IPS-15b (cell line): Measurements from ENCODE around the gene CADM2.

ENCODE experiments used
- H3K27me3 ChIP-seq: one replicate; pipeline ENCODE4 v1.6.1; 2013; ENCODE audit warnings: low read length; ENCODE audit not compliant: control insufficient read depth, insufficient read depth
- H3K36me3 ChIP-seq: one replicate; pipeline ENCODE4 v1.6.1; 2013; ENCODE audit warnings: low read length; ENCODE audit not compliant: control insufficient read depth, insufficient read depth
- H3K4me1 ChIP-seq: one replicate; pipeline ENCODE4 v1.6.1; 2013; ENCODE audit warnings: mild to moderate bottlenecking, low read length; ENCODE audit not compliant: control insufficient read depth, insufficient read depth
- H3K4me3 ChIP-seq: one replicate; pipeline ENCODE4 v1.5.1; 2013; ENCODE audit warnings: low read depth, low read length
- H3K9ac ChIP-seq: one replicate; pipeline ENCODE4 v1.6.1; 2013; ENCODE audit warnings: low read depth, mild to moderate bottlenecking, low read length
- H3K9me3 ChIP-seq: one replicate; pipeline ENCODE4 v1.6.1; 2013; ENCODE audit warnings: mild to moderate bottlenecking, low read length; ENCODE audit not compliant: control insufficient read depth, insufficient read depth

The CADM2 gene

GRCh38 chr3:85853805-85854204 lies 895.0 kb downstream of the CADM2 start:
- Histone ChIP-seq H3K36me3 (no peaks in the 10 kb centered on the region), H3K4me1 (no peaks in the 10 kb centered on the region), H3K9me3 (no peaks in the 10 kb centered on the region), H3K9ac (no peak overlapping the region), H3K4me3 (no peak overlapping the region), H3K27me3 (no peaks in the 10 kb centered on the region)

- Histone ChIP-seq H3K27me3 (no peaks in the 10 kb centered on the region), H3K4me3 (no peak overlapping the region), H3K9me3 (no peaks in the 10 kb centered on the region), H3K36me3 (no peaks in the 10 kb centered on the region), H3K9ac (no peak overlapping the region), H3K4me1 (no peaks in the 10 kb centered on the region)
Observed at GRCh38 chr3:85862893-85863455, 904.2 kb downstream of the CADM2 start.

- no peaks in the 10 kb centered on the region for H3K4me1 ChIP-seq
- H3K27me3 ChIP-seq: no peaks in the 10 kb centered on the region
- H3K9ac ChIP-seq: no peak overlapping the region
- no peaks in the 10 kb centered on the region for H3K36me3 ChIP-seq
- no peak overlapping the region for H3K4me3 ChIP-seq
- H3K9me3 ChIP-seq: no peaks in the 10 kb centered on the region
Observed at GRCh38 chr3:85864896-85865295, 906.1 kb downstream of the CADM2 start.

GRCh38 chr3:85867072-85867471 lies 908.3 kb downstream of the CADM2 start:
- Histone ChIP-seq H3K36me3 (no peaks in the 10 kb centered on the region), H3K27me3 (no peaks in the 10 kb centered on the region), H3K4me1 (no peaks in the 10 kb centered on the region), H3K9ac (no peak overlapping the region), H3K4me3 (no peak overlapping the region), H3K9me3 (no peaks in the 10 kb centered on the region)

GRCh38 chr3:85875589-85875988 lies 916.8 kb downstream of the CADM2 start:
- H3K4me3 ChIP-seq: no peak overlapping the region
- H3K9me3 ChIP-seq: no peaks in the 10 kb centered on the region
- H3K9ac ChIP-seq: no peak overlapping the region
- H3K4me1 ChIP-seq: no peaks in the 10 kb centered on the region
- H3K27me3 ChIP-seq: no peaks in the 10 kb centered on the region
- no peaks in the 10 kb centered on the region for H3K36me3 ChIP-seq

- Histone ChIP-seq H3K36me3 (no peaks in the 10 kb centered on the region), H3K27me3 (no peaks in the 10 kb centered on the region), H3K9ac (no peak overlapping the region), H3K9me3 (no peaks in the 10 kb centered on the region), H3K4me1 (no peaks in the 10 kb centered on the region), H3K4me3 (no peak overlapping the region)
Observed at GRCh38 chr3:85877631-85878030, 918.8 kb downstream of the CADM2 start.

GRCh38 chr3:85881833-85882393 lies 923.1 kb downstream of the CADM2 start:
- Histone ChIP-seq H3K36me3 (no peaks in the 10 kb centered on the region), H3K27me3 (no peaks in the 10 kb centered on the region), H3K4me3 (no peak overlapping the region), H3K4me1 (no peaks in the 10 kb centered on the region), H3K9me3 (no peaks in the 10 kb centered on the region), H3K9ac (no peak overlapping the region)

- Histone ChIP-seq H3K4me1 (peaks cover 10% of the 10 kb centered on the region), H3K36me3 (no peaks in the 10 kb centered on the region), H3K27me3 (no peaks in the 10 kb centered on the region), H3K4me3 (no peak overlapping the region), H3K9me3 (no peaks in the 10 kb centered on the region), H3K9ac (no peak overlapping the region)
Observed at GRCh38 chr3:85890043-85890555, 931.3 kb downstream of the CADM2 start.

- Histone ChIP-seq H3K9me3 (no peaks in the 10 kb centered on the region), H3K4me3 (no peak overlapping the region), H3K36me3 (no peaks in the 10 kb centered on the region), H3K27me3 (no peaks in the 10 kb centered on the region), H3K9ac (no peak overlapping the region), H3K4me1 (no peaks in the 10 kb centered on the region)
Observed at GRCh38 chr3:85903434-85903833, 944.6 kb downstream of the CADM2 start.

- Histone ChIP-seq H3K4me1 (no peaks in the 10 kb centered on the region), H3K9ac (no peak overlapping the region), H3K9me3 (no peaks in the 10 kb centered on the region), H3K36me3 (no peaks in the 10 kb centered on the region), H3K4me3 (no peak overlapping the region), H3K27me3 (no peaks in the 10 kb centered on the region)
Observed at GRCh38 chr3:85912980-85913379, 954.2 kb downstream of the CADM2 start.

- Histone ChIP-seq H3K9ac (no peak overlapping the region), H3K36me3 (no peaks in the 10 kb centered on the region), H3K27me3 (no peaks in the 10 kb centered on the region)
Observed at GRCh38 chr3:85922374-85922773, 963.6 kb downstream of the CADM2 start.

GRCh38 chr3:85930718-85931117 lies 971.9 kb downstream of the CADM2 start:
- Histone ChIP-seq H3K4me3 (no peak overlapping the region), H3K36me3 (no peaks in the 10 kb centered on the region), H3K27me3 (no peaks in the 10 kb centered on the region), H3K4me1 (no peaks in the 10 kb centered on the region), H3K9me3 (no peaks in the 10 kb centered on the region), H3K9ac (no peak overlapping the region)

More at GRCh38 chr3:85922374-85922773, 963.6 kb downstream of the CADM2 start:
- Histone ChIP-seq H3K9me3 (no peaks in the 10 kb centered on the region), H3K4me1 (no peaks in the 10 kb centered on the region), H3K4me3 (no peak overlapping the region)
